Uterus (tissue), 4 donors: ENCODE data around the gene MIEN1. TPM values are rescaled to one million over a fixed set of nuclear protein-coding genes. Genes with fewer than 3 reads are reported as not detected.
A peak's percentile ranks its signal among the peaks of the same experiment; 100 is the strongest.

ENCODE experiments used
- DNase-seq, 2 donors: peaks; one replicate each; pipeline ENCODE4 v3.0.0-alpha.2; 2019 to 2020
- H3K27ac ChIP-seq, 2 donors: fragments of 200-600 bp; sonication (generic); 1 replicate in 1 of 2; 2 replicates in 1 of 2; pipeline ENCODE4 v1.5.1; 2016 to 2018
- H3K27me3 ChIP-seq, 2 donors: fragments of 200-600 bp; sonication (generic); one replicate each; pipeline ENCODE4 v1.5.1; 2018 to 2019; ENCODE audit warnings: control low read depth in 1 of 2
- H3K36me3 ChIP-seq, 2 donors: fragments of 200-600 bp; sonication (generic); one replicate each; pipeline ENCODE4 v1.5.1; 2019; ENCODE audit warnings: control low read depth in 1 of 2
- H3K4me1 ChIP-seq, 2 donors: fragments of 200-600 bp; sonication (generic); one replicate each; pipeline ENCODE4 v1.5.1; 2018 to 2019; ENCODE audit warnings: control low read depth in 1 of 2
- H3K4me3 ChIP-seq, 2 donors: fragments of 200-600 bp; sonication (generic); 1 replicate in 1 of 2; 2 replicates in 1 of 2; pipeline ENCODE4 v1.5.1; 2018 to 2019; ENCODE audit warnings: mild to moderate bottlenecking in 1 of 2
- H3K9me3 ChIP-seq, 2 donors: fragments of 200-600 bp; sonication (generic); one replicate each; pipeline ENCODE4 v1.5.1; 2019; ENCODE audit warnings: control low read depth in 1 of 2
- CTCF ChIP-seq, 4 experiments: fragments of 200-600 bp in 2 of 4; fragments of 450-650 bp in 2 of 4; sonication (generic) in 2 of 4; IDR thresholded peaks; one replicate each; pipeline ENCODE4 v1.5.1; 2016 to 2019; ENCODE audit warnings: antibody characterized with exemption in 4 of 4, mild to moderate bottlenecking in 2 of 4, moderate library complexity in 1 of 4
- POLR2A ChIP-seq, 2 donors: fragments of 450-650 bp; IDR thresholded peaks; one replicate each; pipeline ENCODE4 v1.6.1; 2016; ENCODE audit warnings: antibody characterized with exemption in 2 of 2, mild to moderate bottlenecking in 1 of 2, moderate library complexity in 1 of 2
- intact Hi-C: fragments of 100-400 bp; cut with DNase I; formaldehyde crosslinking; loops from one replicate; pipeline ENCODE4 v1.15.1; 2023; ENCODE audit warnings: low total_unique reads
- total RNA-seq, 4 donors: library from RNA; depleted of rRNA in 3 of 4; stranded (reverse); fragments of >200 nt in 3 of 4; gene quantifications; one replicate each; pipeline versions ENCODE4 v1.1.0 to v1.2.4, GENCODE V29; 2014 to 2023
- donor health status: DM: yes; HTN: yes; CAD: no.

The MIEN1 gene
- total RNA-seq, 4 donors from 2014 or later: 4.9 to 125 (median 58.5) TPM

GRCh38 chr17:39705786-39706348, 24.5 kb downstream of the MIEN1 start:
- Histone ChIP-seq H3K36me3 (no peaks in the 10 kb centered on the region), H3K27ac (no peak overlapping the region), H3K27me3 (no peaks in the 10 kb centered on the region), H3K4me3 (no peak overlapping the region), H3K4me1 (no peaks in the 10 kb centered on the region), H3K9me3 (no peaks in the 10 kb centered on the region)
- no peak for DNase-seq
- TF ChIP-seq CTCF (IDR thresholded peaks at IDR 0.05) (no peak), POLR2A (IDR thresholded peaks at IDR 0.05) (no peak)
- intact Hi-C loops: no loop called here

- intact Hi-C loops: no loop called here
- DNase-seq: no peak
- Histone ChIP-seq H3K4me1 (no peaks in the 10 kb centered on the region), H3K27me3 (no peaks in the 10 kb centered on the region), H3K4me3 (no peak overlapping the region), H3K9me3 (no peaks in the 10 kb centered on the region), H3K36me3 (no peaks in the 10 kb centered on the region), H3K27ac (no peak overlapping the region)
- no peak for TF ChIP-seq POLR2A (IDR thresholded peaks at IDR 0.05)
- peak in 3 of 4 experiments; percentile 24 to 28 (median 27) for TF ChIP-seq CTCF (IDR thresholded peaks at IDR 0.05)
These were observed 25.3 kb downstream of the MIEN1 start for GRCh38 chr17:39704821-39705551.

- no peak for DNase-seq
- Histone ChIP-seq H3K27ac (no peak overlapping the region), H3K4me3 (no peak overlapping the region), H3K9me3 (no peaks in the 10 kb centered on the region), H3K36me3 (no peaks in the 10 kb centered on the region), H3K27me3 (no peaks in the 10 kb centered on the region), H3K4me1 (no peaks in the 10 kb centered on the region)
- intact Hi-C loops: no loop called here
- TF ChIP-seq CTCF (IDR thresholded peaks at IDR 0.05) (no peak), POLR2A (IDR thresholded peaks at IDR 0.05) (no peak)
These were observed 26.4 kb downstream of the MIEN1 start for GRCh38 chr17:39703913-39704312.

GRCh38 chr17:39702901-39703893, 27.1 kb downstream of the MIEN1 start:
- no peaks in the 10 kb centered on the region for H3K9me3 ChIP-seq
- no peak overlapping the region for H3K27ac ChIP-seq
- DNase-seq: no peak
- TF ChIP-seq POLR2A (IDR thresholded peaks at IDR 0.05) (no peak), CTCF (IDR thresholded peaks at IDR 0.05) (no peak)
- H3K36me3 ChIP-seq: no peaks in the 10 kb centered on the region
- H3K4me1 ChIP-seq: no peaks in the 10 kb centered on the region
- H3K4me3 ChIP-seq: no peak overlapping the region
- intact Hi-C loops: no loop called here
- no peaks in the 10 kb centered on the region for H3K27me3 ChIP-seq
